ENCODE results near the gene NANOS3. TPM values are rescaled to one million over a fixed set of nuclear protein-coding genes. Genes with fewer than 3 reads are reported as not detected.
A peak's percentile ranks its signal among the peaks of the same experiment; 100 is the strongest.

NANOS3 gene
- total and polyA plus RNA-seq, 10 of the 15 experiments (the other 5 are each of a cell fraction or from before 2014, with no cell fraction given) = 0.31 to 1.7 (median 0.81) TPM

- 68% methylated on average over 7 of the region's 10 CpGs for WGBS (ENCODE audit: insufficient coverage, insufficient replicate concordance, low lambda C conversion rate, missing lambda C conversion rate)
- Histone ChIP-seq H3K9me3 (replicated peaks; ENCODE audit: control insufficient read depth, insufficient read depth, low read length) (no peaks in the 10 kb centered on the region), H3K27me3 (replicated peaks in 1 of 2; ENCODE audit: control insufficient read depth in 2 of 2, insufficient read depth in 2 of 2, low read length in 1 of 2) (no peaks in the 10 kb centered on the region), H3K4me2 (ENCODE audit: control insufficient read depth, insufficient read depth) (no peak overlapping the region), H3K27ac (ENCODE audit: control insufficient read depth, insufficient read depth) (no peak overlapping the region), H3K36me3 (ENCODE audit: control insufficient read depth in 2 of 2, insufficient read depth in 2 of 2, low read length in 1 of 2) (no peaks in the 10 kb centered on the region), H3K4me3 (no peak overlapping the region), H2AFZ (ENCODE audit: control insufficient read depth, low read depth, low read length) (no peak overlapping the region), H3K4me1 (ENCODE audit: control insufficient read depth, insufficient read depth, low read length) (peaks cover 25% of the 10 kb centered on the region), H3K9ac (ENCODE audit: control insufficient read depth, insufficient read depth, low read length) (no peak overlapping the region), H4K20me1 (ENCODE audit: control insufficient read depth, insufficient read depth) (no peaks in the 10 kb centered on the region), H3K79me2 (ENCODE audit: control insufficient read depth, insufficient read depth, low read length) (no peaks in the 10 kb centered on the region)
- in situ Hi-C loops (cut with MboI) (loop anchor here (5.0 to 25.0 kb wide), 2 partner anchors 189 to 454 kb away; partner anchors contain the start of gene MISP3), intact Hi-C loops (cut with micrococcal nuclease; ENCODE audit: unreplicated experiment) (loop anchor here (5.0 kb wide), 2 partner anchors 119 to 286 kb away; no protein-coding TSS in a partner anchor)
- TF ChIP-seq, protein P1, sequence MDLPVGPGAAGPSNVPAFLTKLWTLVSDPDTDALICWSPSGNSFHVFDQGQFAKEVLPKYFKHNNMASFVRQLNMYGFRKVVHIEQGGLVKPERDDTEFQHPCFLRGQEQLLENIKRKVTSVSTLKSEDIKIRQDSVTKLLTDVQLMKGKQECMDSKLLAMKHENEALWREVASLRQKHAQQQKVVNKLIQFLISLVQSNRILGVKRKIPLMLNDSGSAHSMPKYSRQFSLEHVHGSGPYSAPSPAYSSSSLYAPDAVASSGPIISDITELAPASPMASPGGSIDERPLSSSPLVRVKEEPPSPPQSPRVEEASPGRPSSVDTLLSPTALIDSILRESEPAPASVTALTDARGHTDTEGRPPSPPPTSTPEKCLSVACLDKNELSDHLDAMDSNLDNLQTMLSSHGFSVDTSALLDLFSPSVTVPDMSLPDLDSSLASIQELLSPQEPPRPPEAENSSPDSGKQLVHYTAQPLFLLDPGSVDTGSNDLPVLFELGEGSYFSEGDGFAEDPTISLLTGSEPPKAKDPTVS (IDR thresholded peaks at IDR 0.05; ENCODE audit: low read depth, low read length) = peak; percentile 73; the same call in 1 of the 2 replicates
- TF ChIP-seq MYC (IDR thresholded peaks at IDR 0.05; ENCODE audit: insufficient read depth, insufficient read length, insufficient replicate concordance, low read length, severe bottlenecking) = no peak
- ChIA-PET POLR2A (interaction anchor here (0.6 kb wide), 1 partner anchor 35 kb away, joined by 11 read pairs; no protein-coding TSS in a partner anchor), SMC1A (ENCODE audit: uncharacterized antibody, unreplicated experiment) (interaction anchor here (0.6 to 6.5 kb wide), 2 partner anchors 109 to 188 kb away, joined by 3 to 47 read pairs; partner anchors contain the start of genes C19orf53 and MISP3), CTCF (interaction anchor here (0.7 to 8.1 kb wide), 6 partner anchors 20 to 188 kb away, joined by 3 to 152 read pairs (median 16); partner anchors contain the start of genes IL27RA and MISP3), RAD21 (ENCODE audit: unreplicated experiment) (interaction anchor here (0.8 to 1.0 kb wide), 2 partner anchors 158 to 188 kb away, joined by 3 read pairs; no protein-coding TSS in a partner anchor)
- FAIRE-seq (no peak), DNase-seq (ENCODE audit: low read depth, low spot score) (no peak), ATAC-seq (no peak)
- BruUV-seq (replicated peaks) = no TSS peak
These were observed 6.7 kb downstream of the NANOS3 start for GRCh38 chr19:13883516-13884064.
